ENCODE results near the gene CARD10.

GRCh38 chr22:37469416-37470086 lies 49.7 kb downstream of the CARD10 start:
- no peak for TF ChIP-seq BHLHE40 (IDR thresholded peaks at IDR 0.05; ENCODE audit: borderline replicate concordance)
- TF ChIP-seq ELF4 (IDR thresholded peaks at IDR 0.05), result no peak
- no peak for TF ChIP-seq FOXA1 (IDR thresholded peaks at IDR 0.05)
- no peak for TF ChIP-seq FOXM1 (IDR thresholded peaks at IDR 0.05; ENCODE audit: borderline replicate concordance)
- TF ChIP-seq LEF1 (IDR thresholded peaks at IDR 0.05; ENCODE audit: borderline replicate concordance), result no peak
- TF ChIP-seq PKNOX1 (IDR thresholded peaks at IDR 0.05), result no peak
- no peak for TF ChIP-seq ARNT (IDR thresholded peaks at IDR 0.05)
- TF ChIP-seq SP1 (IDR thresholded peaks at IDR 0.05), result no peak
- TF ChIP-seq SUZ12 (IDR thresholded peaks at IDR 0.05), result no peak
